AG04450 (cell line): ENCODE results near the gene LAMA2. TPM values are rescaled to one million over a fixed set of nuclear protein-coding genes. Genes with fewer than 3 reads are reported as not detected.

Experiments
- CTCF ChIA-PET: fragments of 300-600, 350-600 bp; formaldehyde crosslinking; extraction: SDS; loops from one replicate; lab custom pipeline; 2022; ENCODE audit warnings: antibody characterized with exemption, inconsistent platforms; lab: Charles Lee
- POLR2A ChIA-PET: fragments of 350-600 bp; formaldehyde crosslinking; extraction: SDS; loops from one replicate; lab custom pipeline; 2021; ENCODE audit warnings: antibody characterized with exemption, inconsistent platforms; lab: Yijun Ruan, JAX
- DNase-seq: peaks from one replicate; pipeline ENCODE4 v3.0.0-alpha.2; 2011; ENCODE audit warnings: low read depth, low spot score
- H3K27ac ChIP-seq: one replicate; pipeline ENCODE4 v1.5.1; 2012; ENCODE audit warnings: low read depth, low read length, control low read depth
- H3K27me3 ChIP-seq: one replicate; pipeline ENCODE4 v1.6.0; 2012; ENCODE audit warnings: low read length; ENCODE audit not compliant: control insufficient read depth, insufficient read depth
- H3K4me3 ChIP-seq: 2 replicates; pipeline ENCODE4 v1.5.1; 2011; ENCODE audit warnings: mild to moderate bottlenecking, low read depth, low read length, control low read depth
- H3K9me3 ChIP-seq: 2 replicates; pipeline ENCODE4 v1.5.1; 2012; ENCODE audit warnings: low read length; ENCODE audit not compliant: control insufficient read depth, insufficient read depth
- polyA plus RNA-seq: library from polyadenylated mRNA; depleted of rRNA; stranded (reverse); fragments of >200 nt; gene quantifications from 2 replicates; pipeline ENCODE4 v1.2.3, GENCODE V29; 2011
- TF ChIP-seq, protein P1 (sequence below): IDR thresholded peaks from 2 replicates; pipeline ENCODE4 v1.5.1; 2011; ENCODE audit warnings: low read depth, low read length, control low read depth, inconsistent platforms

Gene LAMA2
- polyA plus RNA-seq, 1 experiment = 33.0 TPM

DNA sequence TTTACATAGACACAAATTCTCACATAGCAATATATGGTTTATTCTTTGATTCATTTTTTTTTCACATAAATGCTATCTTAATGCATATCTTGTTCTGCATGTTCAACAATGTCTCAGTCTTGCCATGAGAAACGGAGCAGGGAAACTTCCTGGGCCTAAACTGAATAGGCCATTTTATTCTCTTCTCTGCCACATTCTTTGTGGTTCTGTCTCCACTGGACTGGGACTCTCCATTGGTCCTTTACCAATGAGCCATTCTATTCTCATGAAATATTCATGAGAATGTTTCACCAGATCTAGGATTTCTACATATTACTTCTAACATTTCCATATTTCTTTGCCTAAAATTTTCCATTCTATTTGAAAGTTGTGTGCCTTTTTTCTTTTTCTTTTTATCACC is 42.8 kb downstream of the LAMA2 start:
- no peaks in the 10 kb centered on the region for H3K9me3 ChIP-seq
- POLR2A ChIA-PET = no interaction called here

DNA sequence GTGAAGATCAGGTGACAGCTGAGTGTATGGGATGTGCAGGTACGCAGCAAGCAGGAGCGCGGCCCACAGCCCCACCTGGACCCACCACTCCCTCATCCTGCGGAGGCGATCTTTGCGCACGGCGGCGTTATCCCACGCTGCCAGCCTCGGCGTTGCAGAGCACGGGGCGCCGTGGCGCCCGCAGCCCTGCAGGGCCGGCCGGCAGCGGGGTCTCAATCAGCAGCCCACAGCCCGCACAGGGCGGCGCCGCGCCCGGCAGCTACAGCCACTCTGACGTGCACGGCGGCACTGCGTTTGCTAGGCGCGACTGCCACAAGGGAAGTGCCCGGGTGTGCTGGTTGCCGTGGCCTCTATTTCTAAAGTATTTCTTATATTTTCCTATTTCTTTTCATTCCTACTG is 46.9 kb downstream of the LAMA2 start:
- ChIA-PET POLR2A (no interaction called here), CTCF (no interaction called here)
- H3K27me3 ChIP-seq = no peaks in the 10 kb centered on the region
- H3K4me3 ChIP-seq = no peak overlapping the region
- H3K27ac ChIP-seq = no peak overlapping the region
- no peak for DNase-seq
- TF ChIP-seq, protein P1, sequence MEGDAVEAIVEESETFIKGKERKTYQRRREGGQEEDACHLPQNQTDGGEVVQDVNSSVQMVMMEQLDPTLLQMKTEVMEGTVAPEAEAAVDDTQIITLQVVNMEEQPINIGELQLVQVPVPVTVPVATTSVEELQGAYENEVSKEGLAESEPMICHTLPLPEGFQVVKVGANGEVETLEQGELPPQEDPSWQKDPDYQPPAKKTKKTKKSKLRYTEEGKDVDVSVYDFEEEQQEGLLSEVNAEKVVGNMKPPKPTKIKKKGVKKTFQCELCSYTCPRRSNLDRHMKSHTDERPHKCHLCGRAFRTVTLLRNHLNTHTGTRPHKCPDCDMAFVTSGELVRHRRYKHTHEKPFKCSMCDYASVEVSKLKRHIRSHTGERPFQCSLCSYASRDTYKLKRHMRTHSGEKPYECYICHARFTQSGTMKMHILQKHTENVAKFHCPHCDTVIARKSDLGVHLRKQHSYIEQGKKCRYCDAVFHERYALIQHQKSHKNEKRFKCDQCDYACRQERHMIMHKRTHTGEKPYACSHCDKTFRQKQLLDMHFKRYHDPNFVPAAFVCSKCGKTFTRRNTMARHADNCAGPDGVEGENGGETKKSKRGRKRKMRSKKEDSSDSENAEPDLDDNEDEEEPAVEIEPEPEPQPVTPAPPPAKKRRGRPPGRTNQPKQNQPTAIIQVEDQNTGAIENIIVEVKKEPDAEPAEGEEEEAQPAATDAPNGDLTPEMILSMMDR = no peak
- H3K9me3 ChIP-seq = no peaks in the 10 kb centered on the region

More for the DNA sequence above, 42.8 kb downstream of the LAMA2 start:
- Histone ChIP-seq H3K27me3 (no peaks in the 10 kb centered on the region), H3K27ac (no peak overlapping the region), H3K4me3 (no peak overlapping the region)
- TF ChIP-seq, protein P1 = no peak
- no peak for DNase-seq
- CTCF ChIA-PET = no interaction called here

DNA sequence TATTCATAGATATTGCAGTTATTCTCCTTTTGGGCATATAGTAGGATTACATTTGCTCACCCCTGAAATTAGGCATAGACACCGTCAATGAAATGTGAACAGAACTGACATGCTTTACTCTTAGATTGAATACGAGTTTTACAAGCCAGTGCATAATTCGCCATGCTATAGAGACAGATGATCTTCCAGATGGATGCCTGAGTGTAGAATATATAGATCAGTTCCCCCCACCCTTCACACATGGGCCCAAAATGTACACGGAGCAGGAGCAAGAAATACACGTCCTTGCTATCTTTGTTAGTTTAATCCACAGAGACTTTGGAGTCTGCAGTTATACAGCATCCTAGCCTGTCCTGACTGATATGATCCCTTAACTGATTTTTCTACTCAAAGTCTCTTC is 47.4 kb downstream of the LAMA2 start:
- TF ChIP-seq, protein P1 = no peak
- CTCF ChIA-PET = no interaction called here
- no peak for DNase-seq

DNA sequence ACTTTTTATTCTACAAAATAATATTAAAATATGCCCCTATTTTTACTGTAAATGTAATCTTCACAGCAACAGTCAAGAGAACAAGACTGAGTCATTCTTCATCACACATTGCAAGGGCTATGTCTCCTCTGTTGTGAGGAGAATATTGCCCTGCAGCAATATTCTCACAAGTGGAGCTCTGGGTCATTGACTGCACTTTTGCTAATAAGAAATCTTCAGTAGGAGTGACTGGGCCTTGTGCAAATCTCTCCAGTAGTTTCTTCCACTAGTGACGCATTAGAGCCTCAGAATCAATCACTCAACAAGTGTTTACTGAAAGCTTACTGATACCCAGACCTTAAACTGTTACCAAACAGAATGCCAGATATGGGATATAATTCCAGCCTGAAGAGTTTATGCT is 49.1 kb downstream of the LAMA2 start:
- POLR2A ChIA-PET = no interaction called here

More for the DNA sequence above, 47.4 kb downstream of the LAMA2 start:
- Histone ChIP-seq H3K27ac (no peak overlapping the region), H3K4me3 (no peak overlapping the region), H3K9me3 (no peaks in the 10 kb centered on the region), H3K27me3 (no peaks in the 10 kb centered on the region)
- POLR2A ChIA-PET = no interaction called here

DNA sequence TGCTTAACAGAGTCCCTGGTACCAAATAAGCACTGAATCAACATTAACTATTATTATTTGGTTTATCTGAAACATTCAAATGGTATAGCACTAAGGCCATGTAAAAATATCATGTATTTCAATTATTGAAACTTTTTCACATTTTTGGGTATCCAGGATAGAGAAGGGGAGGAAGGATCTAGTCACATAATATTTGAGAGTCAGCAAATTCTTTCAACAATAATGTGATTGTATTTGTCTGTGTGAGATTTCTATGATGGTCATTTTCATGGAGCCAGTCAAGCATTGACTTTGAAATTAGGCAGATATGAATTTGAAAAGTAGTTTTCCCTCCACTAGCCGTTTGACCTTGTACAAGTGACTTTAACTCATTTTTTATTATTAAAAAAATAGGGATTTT is 67.9 kb downstream of the LAMA2 start:
- Histone ChIP-seq H3K27me3 (no peaks in the 10 kb centered on the region), H3K27ac (no peak overlapping the region), H3K4me3 (no peak overlapping the region), H3K9me3 (no peaks in the 10 kb centered on the region)
- POLR2A ChIA-PET = no interaction called here
- no peak for DNase-seq
- TF ChIP-seq, protein P1 = no peak
- CTCF ChIA-PET = no interaction called here

More for the DNA sequence above, 49.1 kb downstream of the LAMA2 start:
- CTCF ChIA-PET = no interaction called here
- Histone ChIP-seq H3K4me3 (no peak overlapping the region), H3K9me3 (no peaks in the 10 kb centered on the region), H3K27me3 (no peaks in the 10 kb centered on the region), H3K27ac (no peak overlapping the region)
- TF ChIP-seq, protein P1 = no peak
- no peak for DNase-seq
